Astrocyte (in vitro differentiated cells and primary cell): ENCODE data around the gene SMIM3.

Experiments
- CTCF ChIP-seq: IDR thresholded peaks from 2 replicates; pipeline ENCODE4 v1.5.1; 2011; ENCODE audit warnings: low read depth, mild to moderate bottlenecking, inconsistent platforms, low read length, moderate library complexity; ENCODE audit not compliant: insufficient read depth
- EZH2 ChIP-seq: IDR thresholded peaks from 2 replicates; pipeline ENCODE4 v1.6.1; 2012; ENCODE audit warnings: mild to moderate bottlenecking, low read length, inconsistent platforms; ENCODE audit not compliant: insufficient read depth

DNA sequence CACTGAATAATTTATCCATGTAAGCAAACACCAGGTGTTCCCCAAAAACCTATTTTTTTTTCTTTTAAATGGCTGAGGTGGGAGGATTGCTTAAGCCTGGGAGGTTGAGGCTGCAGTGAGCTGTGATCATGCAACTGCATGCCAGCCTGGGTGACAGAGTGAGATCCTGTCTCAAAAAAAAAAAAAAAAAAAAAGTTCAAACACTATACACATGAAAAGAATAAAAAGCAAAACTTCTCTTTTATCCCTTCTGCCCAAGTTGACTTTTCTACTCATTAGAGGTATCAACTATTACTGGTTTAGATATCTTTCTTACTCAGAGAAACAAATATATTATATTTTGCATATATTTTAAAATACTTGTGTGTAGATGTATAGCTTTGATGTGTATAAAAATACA, 37.6 kb upstream of the SMIM3 start:
- TF ChIP-seq CTCF (no peak), EZH2 (no peak)
